HG03175 (cell line): ENCODE data around the gene FNDC3B.
"Not testable (repeated sequence)": the region's sequence is repeated elsewhere in the genome, so short reads cannot be mapped to it uniquely, and the experiment has no call there.

ENCODE experiments used
- ATAC-seq: cut with Tn5 transposase; IDR thresholded peaks from one replicate; pipeline ENCODE4 v1.9.1; 2021; ENCODE audit warnings: mild to moderate bottlenecking, moderate library complexity; ENCODE audit not compliant: unreplicated experiment

Gene FNDC3B

GRCh38 chr3:172351895-172352466 is 312.6 kb downstream of the FNDC3B start:
- ATAC-seq, result no peak

- ATAC-seq, result no peak
Observed at GRCh38 chr3:172352786-172353185, 313.4 kb downstream of the FNDC3B start.

GRCh38 chr3:172354931-172355499 is 315.6 kb downstream of the FNDC3B start:
- ATAC-seq, result no peak

GRCh38 chr3:172355836-172356235 is 316.5 kb downstream of the FNDC3B start:
- no peak for ATAC-seq

GRCh38 chr3:172356427-172356826 is 317.0 kb downstream of the FNDC3B start:
- no peak for ATAC-seq

- ATAC-seq, result no peak
Observed at GRCh38 chr3:172357850-172358754, 318.7 kb downstream of the FNDC3B start.

- ATAC-seq, result no peak
Observed at GRCh38 chr3:172359231-172359630, 319.9 kb downstream of the FNDC3B start.

GRCh38 chr3:172359996-172360395 is 320.6 kb downstream of the FNDC3B start:
- ATAC-seq, result no peak

GRCh38 chr3:172362583-172362982 is 323.2 kb downstream of the FNDC3B start:
- no peak for ATAC-seq

GRCh38 chr3:172364374-172365027 is 325.1 kb downstream of the FNDC3B start:
- no peak for ATAC-seq

- no peak for ATAC-seq
Observed at GRCh38 chr3:172365028-172365567, 325.7 kb downstream of the FNDC3B start.

- no peak for ATAC-seq
Observed at GRCh38 chr3:172367205-172368105, 328.1 kb downstream of the FNDC3B start.

GRCh38 chr3:172368556-172368955 is 329.2 kb downstream of the FNDC3B start:
- not testable (repeated sequence) for ATAC-seq

- no peak for ATAC-seq
Observed at GRCh38 chr3:172369590-172370259, 330.3 kb downstream of the FNDC3B start.

- no peak for ATAC-seq
Observed at GRCh38 chr3:172370419-172370818, 331.0 kb downstream of the FNDC3B start.

GRCh38 chr3:172371544-172371943 is 332.2 kb downstream of the FNDC3B start:
- ATAC-seq, result no peak

GRCh38 chr3:172372895-172373294 is 333.5 kb downstream of the FNDC3B start:
- ATAC-seq, result no peak

- no peak for ATAC-seq
Observed at GRCh38 chr3:172373912-172374311, 334.5 kb downstream of the FNDC3B start.

GRCh38 chr3:172375206-172375850 is 335.9 kb downstream of the FNDC3B start:
- no peak for ATAC-seq
